CD4-positive, alpha-beta T cell treated with Interleukin-15 for 4 hours (primary cell): ENCODE measurements around the gene ARHGEF11.

ENCODE experiments used
- DNase-seq: peaks from one replicate; pipeline ENCODE4 v3.0.0-alpha.2; 2020; ENCODE audit warnings: low spot score

The ARHGEF11 gene

GRCh38 chr1:156894711-156895454, 150.7 kb downstream of the ARHGEF11 start:
- no peak for DNase-seq

GRCh38 chr1:156894001-156894400, 151.5 kb downstream of the ARHGEF11 start:
- DNase-seq, result no peak

GRCh38 chr1:156893048-156893953, 152.2 kb downstream of the ARHGEF11 start, which contains the start of gene PEAR1:
TSS of gene PEAR1 (plus strand) at chr1:156893718. CDS start at chr1:156903927, 10,209 bp downstream.
- DNase-seq, result no peak

GRCh38 chr1:156892190-156893047, 153.1 kb downstream of the ARHGEF11 start:
- DNase-seq, result peak; percentile 82

GRCh38 chr1:156889802-156890580, 155.6 kb downstream of the ARHGEF11 start:
- DNase-seq, result peak; percentile 48

GRCh38 chr1:156887734-156888133, 157.8 kb downstream of the ARHGEF11 start:
- no peak for DNase-seq

- DNase-seq, result no peak
These were observed 158.2 kb downstream of the ARHGEF11 start for GRCh38 chr1:156887317-156887716.

GRCh38 chr1:156886583-156887281, 158.8 kb downstream of the ARHGEF11 start:
- no peak for DNase-seq

- DNase-seq, result no peak
These were observed 159.6 kb downstream of the ARHGEF11 start for GRCh38 chr1:156885880-156886355.

GRCh38 chr1:156885314-156885713, 160.2 kb downstream of the ARHGEF11 start:
- DNase-seq, result no peak
